Suprapubic skin (tissue), 4 donors: Measurements from ENCODE around the gene ADAMTS2. TPM values are rescaled to one million over a fixed set of nuclear protein-coding genes. Genes with fewer than 3 reads are reported as not detected.

Source experiments
- DNase-seq, 2 donors: peaks; one replicate each; pipeline ENCODE4 v3.0.0-alpha.2; 2019; ENCODE audit warnings: low spot score in 2 of 2
- H3K27ac ChIP-seq: fragments of 200-600 bp; sonication (generic); one replicate; pipeline ENCODE4 v1.5.1; 2019
- H3K27me3 ChIP-seq: fragments of 200-600 bp; sonication (generic); one replicate; pipeline ENCODE4 v1.5.1; 2019
- H3K36me3 ChIP-seq: fragments of 200-600 bp; sonication (generic); one replicate; pipeline ENCODE4 v1.5.1; 2019
- H3K4me1 ChIP-seq: fragments of 200-600 bp; sonication (generic); one replicate; pipeline ENCODE4 v1.5.1; 2019
- H3K4me3 ChIP-seq: fragments of 200-600 bp; sonication (generic); one replicate; pipeline ENCODE4 v1.5.1; 2019; ENCODE audit warnings: mild to moderate bottlenecking
- H3K9me3 ChIP-seq: fragments of 200-600 bp; sonication (generic); one replicate; pipeline ENCODE4 v1.5.1; 2019
- EP300 ChIP-seq: sonication (generic); formaldehyde crosslinking; IDR thresholded peaks from one replicate; pipeline ENCODE4 v1.6.1; 2017; ENCODE audit warnings: antibody characterized with exemption
- POLR2A ChIP-seq, 2 donors: fragments of 450-650 bp; IDR thresholded peaks; one replicate each; pipeline ENCODE4 v1.6.1; 2017; ENCODE audit warnings: antibody characterized with exemption in 2 of 2, mild to moderate bottlenecking in 2 of 2, moderate library complexity in 2 of 2
- POLR2AphosphoS5 ChIP-seq, 3 donors: sonication (generic); formaldehyde crosslinking; IDR thresholded peaks; one replicate each; pipeline ENCODE4 v1.6.1; 2017; ENCODE audit warnings: antibody characterized with exemption in 3 of 3
- WGBS: methylation state at CpG from one replicate; pipeline ENCODE4 v1.1.5; 2018; 5-methylcytosine and 5-hydroxymethylcytosine counted together
- total RNA-seq, 4 donors: library from RNA; depleted of rRNA; stranded (reverse); fragments of >200 nt; gene quantifications; one replicate each; pipeline ENCODE4 v1.1.0, GENCODE V29; 2016
- TF ChIP-seq, protein P1 (sequence below), 2 donors: fragments of 200-600 bp in 1 of 2; fragments of 450-650 bp in 1 of 2; sonication (generic) in 1 of 2; IDR thresholded peaks; one replicate each; pipeline ENCODE4 v1.5.1; 2016 to 2019; ENCODE audit warnings: antibody characterized with exemption in 2 of 2, mild to moderate bottlenecking in 1 of 2, moderate library complexity in 1 of 2

The ADAMTS2 gene
- total RNA-seq, 4 donors from 2014 or later: 3.1 to 5.5 (median 4.3) TPM

- Histone ChIP-seq H3K4me3 (no peak overlapping the region), H3K27ac (no peak overlapping the region), H3K36me3 (no peaks in the 10 kb centered on the region), H3K27me3 (no peaks in the 10 kb centered on the region), H3K4me1 (peaks cover 10% of the 10 kb centered on the region), H3K9me3 (peaks cover 3% of the 10 kb centered on the region)
- DNase-seq: peak; percentile 49 to 58
- TF ChIP-seq POLR2AphosphoS5 (IDR thresholded peaks at IDR 0.05) (no peak), EP300 (no peak), POLR2A (IDR thresholded peaks at IDR 0.05) (no peak)
- TF ChIP-seq, protein P1, sequence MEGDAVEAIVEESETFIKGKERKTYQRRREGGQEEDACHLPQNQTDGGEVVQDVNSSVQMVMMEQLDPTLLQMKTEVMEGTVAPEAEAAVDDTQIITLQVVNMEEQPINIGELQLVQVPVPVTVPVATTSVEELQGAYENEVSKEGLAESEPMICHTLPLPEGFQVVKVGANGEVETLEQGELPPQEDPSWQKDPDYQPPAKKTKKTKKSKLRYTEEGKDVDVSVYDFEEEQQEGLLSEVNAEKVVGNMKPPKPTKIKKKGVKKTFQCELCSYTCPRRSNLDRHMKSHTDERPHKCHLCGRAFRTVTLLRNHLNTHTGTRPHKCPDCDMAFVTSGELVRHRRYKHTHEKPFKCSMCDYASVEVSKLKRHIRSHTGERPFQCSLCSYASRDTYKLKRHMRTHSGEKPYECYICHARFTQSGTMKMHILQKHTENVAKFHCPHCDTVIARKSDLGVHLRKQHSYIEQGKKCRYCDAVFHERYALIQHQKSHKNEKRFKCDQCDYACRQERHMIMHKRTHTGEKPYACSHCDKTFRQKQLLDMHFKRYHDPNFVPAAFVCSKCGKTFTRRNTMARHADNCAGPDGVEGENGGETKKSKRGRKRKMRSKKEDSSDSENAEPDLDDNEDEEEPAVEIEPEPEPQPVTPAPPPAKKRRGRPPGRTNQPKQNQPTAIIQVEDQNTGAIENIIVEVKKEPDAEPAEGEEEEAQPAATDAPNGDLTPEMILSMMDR (IDR thresholded peaks at IDR 0.05): no peak
- WGBS: 81% methylated on average over 13 of the region's 17 CpGs
Observed at GRCh38 chr5:179301796-179302195, 43.5 kb downstream of the ADAMTS2 start.

GRCh38 chr5:179301376-179301775, 43.9 kb downstream of the ADAMTS2 start:
- WGBS: 90% methylated on average over 6 of the region's 6 CpGs
- H3K27ac ChIP-seq: no peak overlapping the region

DNA sequence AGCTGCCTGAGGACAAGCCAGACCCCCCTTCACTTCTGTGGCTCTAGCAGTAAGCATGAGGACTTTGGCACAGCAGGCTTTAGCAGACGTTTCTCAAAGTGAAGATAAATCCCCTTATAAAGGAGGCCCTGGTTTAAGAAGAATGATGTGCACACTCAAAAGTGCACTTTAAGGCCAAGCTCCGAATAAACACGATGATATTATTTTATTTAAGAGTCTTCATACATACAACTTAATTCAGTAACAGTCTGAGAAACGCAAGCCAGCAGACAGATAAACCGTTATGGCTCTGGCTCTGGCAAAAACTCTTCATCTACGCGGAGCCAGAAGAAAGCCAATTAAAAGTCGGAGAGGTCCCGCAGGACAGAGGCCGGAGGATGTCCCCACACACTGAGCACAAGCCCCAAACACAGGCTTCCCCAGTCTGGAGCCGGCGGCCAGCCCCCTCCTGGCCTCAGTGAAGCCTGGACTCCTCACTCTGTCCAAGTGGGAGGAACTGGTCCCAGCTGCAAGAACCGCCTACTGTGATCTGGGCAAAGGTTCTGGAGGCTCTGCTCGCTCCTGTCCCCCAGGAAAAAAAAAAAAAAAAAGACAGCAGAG, 44.6 kb downstream of the ADAMTS2 start:
- Histone ChIP-seq H3K27ac (no peak overlapping the region), H3K4me3 (no peak overlapping the region), H3K36me3 (no peaks in the 10 kb centered on the region), H3K4me1 (peaks cover 10% of the 10 kb centered on the region), H3K27me3 (no peaks in the 10 kb centered on the region), H3K9me3 (peaks cover 3% of the 10 kb centered on the region)
- DNase-seq: peak; percentile 59 to 81
- 52% methylated on average over 11 of the region's 14 CpGs for WGBS
- TF ChIP-seq POLR2AphosphoS5 (IDR thresholded peaks at IDR 0.05) (no peak), EP300 (no peak), POLR2A (IDR thresholded peaks at IDR 0.05) (no peak)
- TF ChIP-seq, protein P1 (IDR thresholded peaks at IDR 0.05): no peak

More at GRCh38 chr5:179301376-179301775, 43.9 kb downstream of the ADAMTS2 start:
- no peaks in the 10 kb centered on the region for H3K27me3 ChIP-seq
- DNase-seq: peak; percentile 14 to 40
- no peaks in the 10 kb centered on the region for H3K36me3 ChIP-seq
- peaks cover 3% of the 10 kb centered on the region for H3K9me3 ChIP-seq
- TF ChIP-seq POLR2A (IDR thresholded peaks at IDR 0.05): no peak
- TF ChIP-seq POLR2AphosphoS5 (IDR thresholded peaks at IDR 0.05): no peak
- TF ChIP-seq, protein P1 (IDR thresholded peaks at IDR 0.05): no peak
- TF ChIP-seq EP300: no peak
- H3K4me3 ChIP-seq: no peak overlapping the region
- H3K4me1 ChIP-seq: peaks cover 10% of the 10 kb centered on the region

GRCh38 chr5:179298181-179298993, 46.9 kb downstream of the ADAMTS2 start:
- H3K4me3 ChIP-seq: no peak overlapping the region
- H3K4me1 ChIP-seq: peaks cover 19% of the 10 kb centered on the region
- H3K9me3 ChIP-seq: no peaks in the 10 kb centered on the region
- no peak for TF ChIP-seq EP300
- TF ChIP-seq POLR2AphosphoS5 (IDR thresholded peaks at IDR 0.05): no peak
- H3K27ac ChIP-seq: no peak overlapping the region
- H3K27me3 ChIP-seq: no peaks in the 10 kb centered on the region
- no peaks in the 10 kb centered on the region for H3K36me3 ChIP-seq
- WGBS: 90% methylated on average over 14 of the region's 14 CpGs
- DNase-seq: peak; percentile 22 to 71

DNA sequence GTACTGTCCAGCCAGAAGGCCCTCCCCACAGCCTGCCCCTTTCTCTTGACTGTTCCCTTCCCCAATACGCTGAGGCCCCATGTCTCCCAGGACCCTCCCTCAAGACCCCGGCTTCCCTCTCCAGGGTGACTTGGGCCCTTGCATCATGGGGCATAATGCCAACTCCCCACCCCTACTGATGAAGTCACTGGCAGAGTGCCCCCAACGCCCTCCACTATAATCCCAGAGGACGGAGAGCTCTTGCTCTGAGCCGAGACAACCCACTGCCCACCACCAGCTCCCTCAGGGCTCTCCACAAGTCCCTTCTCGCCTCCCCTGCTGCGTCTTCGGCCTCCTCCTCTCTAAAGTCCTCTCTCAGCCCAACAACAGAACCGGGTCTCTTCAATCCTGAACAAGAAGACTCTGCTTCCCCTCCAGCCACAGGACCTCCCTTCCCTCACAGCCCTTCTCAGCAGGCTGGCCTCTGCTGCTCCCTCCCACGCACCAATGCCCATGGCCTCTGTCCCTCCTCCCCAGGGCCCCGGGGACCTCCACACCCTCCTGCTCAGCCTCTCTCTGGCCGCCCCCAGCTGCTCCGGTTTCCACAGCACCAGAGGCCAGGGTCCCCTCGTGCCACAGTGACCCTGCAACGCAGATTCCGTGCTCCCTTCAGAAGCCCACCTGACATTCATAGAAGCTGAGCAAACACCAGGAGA, 47.6 kb downstream of the ADAMTS2 start:
- Histone ChIP-seq H3K4me3 (no peak overlapping the region), H3K4me1 (peaks cover 24% of the 10 kb centered on the region), H3K36me3 (no peaks in the 10 kb centered on the region), H3K9me3 (no peaks in the 10 kb centered on the region), H3K27me3 (no peaks in the 10 kb centered on the region), H3K27ac (no peak overlapping the region)
- TF ChIP-seq, protein P1 (IDR thresholded peaks at IDR 0.05): no peak
- TF ChIP-seq EP300: no peak
- TF ChIP-seq POLR2A (IDR thresholded peaks at IDR 0.05): no peak
- TF ChIP-seq POLR2AphosphoS5 (IDR thresholded peaks at IDR 0.05): no peak
- DNase-seq: peak; percentile 60 to 79
- WGBS: 77% methylated on average over 15 of the region's 16 CpGs
